Measurements from ENCODE around the gene LPP. TPM values are rescaled to one million over a fixed set of nuclear protein-coding genes. Genes with fewer than 3 reads are reported as not detected.

LPP gene
- total RNA-seq, 1 donor from 2014 or later: 109 TPM

GRCh38 chr3:188259596-188259995, 105.6 kb downstream of the LPP start:
- intact Hi-C loops (cut with micrococcal nuclease): no loop called here
- no peak for DNase-seq
- ATAC-seq: no peak

- ATAC-seq (no peak), DNase-seq (no peak)
- intact Hi-C loops (cut with micrococcal nuclease): no loop called here
Observed at GRCh38 chr3:188261011-188261410, 107.1 kb downstream of the LPP start.

GRCh38 chr3:188262488-188262887, 108.5 kb downstream of the LPP start:
- DNase-seq (no peak), ATAC-seq (no peak)
- intact Hi-C loops (cut with micrococcal nuclease): no loop called here

- peak; percentile 78 for ATAC-seq
- intact Hi-C loops (cut with micrococcal nuclease): no loop called here
- DNase-seq: no peak
Observed at GRCh38 chr3:188262913-188263683, 109.1 kb downstream of the LPP start.

GRCh38 chr3:188264226-188265207, 110.6 kb downstream of the LPP start:
- intact Hi-C loops (cut with micrococcal nuclease): no loop called here
- peak; percentile 28 for ATAC-seq
- no peak for DNase-seq

- DNase-seq (no peak), ATAC-seq (peak; percentile 33)
- intact Hi-C loops (cut with micrococcal nuclease): no loop called here
Observed at GRCh38 chr3:188266562-188267274, 112.8 kb downstream of the LPP start.

- intact Hi-C loops (cut with micrococcal nuclease): no loop called here
- DNase-seq (no peak), ATAC-seq (no peak)
Observed at GRCh38 chr3:188267790-188268335, 113.9 kb downstream of the LPP start.

- DNase-seq (no peak), ATAC-seq (no peak)
- intact Hi-C loops (cut with micrococcal nuclease): no loop called here
Observed at GRCh38 chr3:188268336-188268735, 114.4 kb downstream of the LPP start.

GRCh38 chr3:188269040-188269439, 115.1 kb downstream of the LPP start:
- intact Hi-C loops (cut with micrococcal nuclease): no loop called here
- ATAC-seq (no peak), DNase-seq (no peak)

- ATAC-seq (peak; percentile 27), DNase-seq (no peak)
- intact Hi-C loops (cut with micrococcal nuclease): no loop called here
Observed at GRCh38 chr3:188270423-188270972, 116.5 kb downstream of the LPP start.

GRCh38 chr3:188271226-188271914, 117.4 kb downstream of the LPP start:
- intact Hi-C loops (cut with micrococcal nuclease): no loop called here
- DNase-seq: no peak
- no peak for ATAC-seq

GRCh38 chr3:188272481-188273372, 118.8 kb downstream of the LPP start:
- intact Hi-C loops (cut with micrococcal nuclease): no loop called here
- DNase-seq: no peak
- ATAC-seq: no peak

- DNase-seq (no peak), ATAC-seq (peak; percentile 9)
- intact Hi-C loops (cut with micrococcal nuclease): no loop called here
Observed at GRCh38 chr3:188274249-188274915, 120.4 kb downstream of the LPP start.

GRCh38 chr3:188276375-188276774, 122.4 kb downstream of the LPP start:
- DNase-seq (no peak), ATAC-seq (no peak)
- intact Hi-C loops (cut with micrococcal nuclease): no loop called here

- ATAC-seq (no peak), DNase-seq (no peak)
- intact Hi-C loops (cut with micrococcal nuclease): no loop called here
Observed at GRCh38 chr3:188278717-188279324, 124.9 kb downstream of the LPP start.

- no peak for DNase-seq
- intact Hi-C loops (cut with micrococcal nuclease): no loop called here
- no peak for ATAC-seq
Observed at GRCh38 chr3:188279502-188280335, 125.8 kb downstream of the LPP start.

All from left ventricle myocardium superior (tissue), 1 donor.